Heart left ventricle (tissue), 13 donors: ENCODE measurements around the gene CD302.

Source experiments
- CTCF ChIP-seq, 12 donors: fragments of 200-600 bp; sonication (generic) in 4 of 12; IDR thresholded peaks; one replicate each; pipeline versions ENCODE4 v1.5.0 to v1.8.0; 2018 to 2022; ENCODE audit warnings: antibody characterized with exemption in 12 of 12, mild to moderate bottlenecking in 5 of 12
- POLR2A ChIP-seq, 2 donors: fragments of 450-650 bp; IDR thresholded peaks; one replicate each; pipeline ENCODE4 v1.6.1; 2017; ENCODE audit warnings: antibody characterized with exemption in 2 of 2, mild to moderate bottlenecking in 2 of 2, moderate library complexity in 2 of 2
- donor health status: ischemic (EF 13 %, LVEDD 7.1; RV severe dilation, severe dysfunction).
- donor health status: DM: no; HTN: yes; CAD: no.
- donor health status: DM: no; HTN: no; CAD: no.
- donor health status: ischemic (EF 25% LVEDD 6.9; RV normal size, moderate dysfunction).
- donor health status: ischemic (EF 25% LVEDD 5.7; RV mildly dilated, moderate dysfunction).
- donor health status: ischemic (EF 35%, LVEDD 5.7; RV mildly dilated, moderate dysfunction).
- donor health status: nonischemic (EF 11% LVEDD 7.7; RV severe dilation, severe dysfunction).
- donor health status: DM: yes; HTN: yes; CAD: no.
- donor health status: PGD.
- donor health status: ischemic (EF 29% LVEDD 5.4; RV normal size, mild dysfunction).
- donor health status: nonischemic (EF 23%, LVEDD 6.1; RV moderate dilation, normal function).

- no peak for TF ChIP-seq POLR2A (IDR thresholded peaks at IDR 0.05)
- no peak for TF ChIP-seq CTCF (IDR thresholded peaks at IDR 0.05)
Observed at GRCh38 chr2:159742846-159743245, 55.2 kb downstream of the CD302 start.
